ENCODE measurements around the gene BUD31.

GRCh38 chr7:99369767-99370391 is 38.9 kb upstream of the BUD31 start:
- no peak for TF ChIP-seq CTCF (IDR thresholded peaks at IDR 0.05)
- TF ChIP-seq POLR2A (IDR thresholded peaks at IDR 0.05) = no peak
- TF ChIP-seq POLR2AphosphoS5 (IDR thresholded peaks at IDR 0.05) = no peak
